CD14-positive monocyte (primary cell): ENCODE data around the gene AP2M1. TPM values are rescaled to one million over a fixed set of nuclear protein-coding genes. Genes with fewer than 3 reads are reported as not detected.
A peak's percentile ranks its signal among the peaks of the same experiment; 100 is the strongest.

Source experiments
- DNase-seq, 3 donors: peaks; one replicate each; pipeline ENCODE4 v3.0.0-alpha.2; 2011 to 2022
- H2AFZ ChIP-seq: 2 replicates; pipeline ENCODE4 v1.6.0; 2012; ENCODE audit warnings: mild to moderate bottlenecking, low read depth, low read length, inconsistent platforms; ENCODE audit not compliant: insufficient read depth, poor library complexity, severe bottlenecking
- H3K27ac ChIP-seq, 2 donors: 1 replicate in 1 of 2; 2 replicates in 1 of 2; pipeline ENCODE4 v1.5.1; 2012 to 2013; ENCODE audit warnings: low read length in 2 of 2, control low read depth in 1 of 2, inconsistent platforms in 1 of 2, low read depth in 1 of 2, mild to moderate bottlenecking in 1 of 2
- H3K27me3 ChIP-seq, 2 donors: one replicate each; pipeline versions ENCODE4 v1.6.0 to v1.6.1; 2011 to 2013; ENCODE audit warnings: low read length in 2 of 2; ENCODE audit not compliant: control insufficient read depth in 2 of 2, insufficient read depth in 2 of 2
- H3K36me3 ChIP-seq, 2 donors: replicated peaks in 1 of 2; 1 replicate in 1 of 2; 2 replicates in 1 of 2; pipeline versions ENCODE4 v1.5.1 to v1.6.1; 2012 to 2013; ENCODE audit warnings: low read length in 2 of 2, control low read depth in 1 of 2, inconsistent platforms in 1 of 2, mild to moderate bottlenecking in 1 of 2; ENCODE audit not compliant: insufficient read depth in 2 of 2, control insufficient read depth in 1 of 2
- H3K4me1 ChIP-seq, 2 donors: 1 replicate in 1 of 2; 2 replicates in 1 of 2; pipeline versions ENCODE4 v1.5.1 to v1.6.1; 2012 to 2013; ENCODE audit warnings: low read length in 2 of 2, control low read depth in 1 of 2, inconsistent platforms in 1 of 2, mild to moderate bottlenecking in 1 of 2, moderate library complexity in 1 of 2; ENCODE audit not compliant: insufficient read depth in 2 of 2, control insufficient read depth in 1 of 2
- H3K4me2 ChIP-seq: replicated peaks from 2 replicates; pipeline ENCODE3; 2012; ENCODE audit warnings: low read length, moderate library complexity, mild to moderate bottlenecking; ENCODE audit not compliant: poor library complexity, severe bottlenecking; ENCODE audit errors: extremely low read depth
- H3K4me3 ChIP-seq, 3 experiments: fragments of 200-600 bp in 1 of 3; sonication (generic) in 1 of 3; replicated peaks in 1 of 3; 1 replicate in 2 of 3; 2 replicates in 1 of 3; pipeline ENCODE4 v1.5.1; 2011 to 2013; ENCODE audit warnings: low read length in 3 of 3, mild to moderate bottlenecking in 3 of 3, control low read depth in 2 of 3, low read depth in 2 of 3, inconsistent platforms in 1 of 3, moderate library complexity in 1 of 3
- H3K79me2 ChIP-seq: 2 replicates; pipeline ENCODE4 v1.6.0; 2012; ENCODE audit warnings: mild to moderate bottlenecking, control low read depth, inconsistent platforms, low read length, moderate library complexity; ENCODE audit not compliant: insufficient read depth
- H3K9ac ChIP-seq: 2 replicates; pipeline ENCODE4 v1.6.0; 2017; ENCODE audit warnings: low read length, mild to moderate bottlenecking; ENCODE audit not compliant: insufficient read depth, poor library complexity, severe bottlenecking
- H3K9me3 ChIP-seq, 2 donors: replicated peaks in 1 of 2; 1 replicate in 1 of 2; 2 replicates in 1 of 2; pipeline versions ENCODE4 v1.5.1 to v1.6.1; 2012 to 2013; ENCODE audit warnings: low read length in 2 of 2, control low read depth in 1 of 2; ENCODE audit not compliant: control insufficient read depth in 1 of 2, insufficient read depth in 1 of 2
- H4K20me1 ChIP-seq: 2 replicates; pipeline ENCODE4 v1.6.0; 2012; ENCODE audit warnings: mild to moderate bottlenecking, low read length, control low read depth, moderate library complexity; ENCODE audit not compliant: insufficient read depth
- H3K27ac Mint-ChIP-seq, 7 donors: one replicate each; pipeline ENCODE4 v1.8.0; 2020; ENCODE audit warnings: mild to moderate bottlenecking in 7 of 7, mixed read lengths in 7 of 7, moderate library complexity in 6 of 7, inconsistent platforms in 2 of 7
- H3K27me3 Mint-ChIP-seq, 3 donors: one replicate each; pipeline ENCODE4 v1.8.0; 2021 to 2022; ENCODE audit warnings: low read depth in 3 of 3, mild to moderate bottlenecking in 3 of 3, mixed read lengths in 3 of 3, moderate library complexity in 3 of 3, inconsistent platforms in 1 of 3
- H3K36me3 Mint-ChIP-seq, 2 donors: one replicate each; pipeline ENCODE4 v1.8.0; 2020; ENCODE audit warnings: mixed read lengths in 2 of 2, inconsistent platforms in 1 of 2, mild to moderate bottlenecking in 1 of 2
- H3K4me1 Mint-ChIP-seq: one replicate; pipeline ENCODE4 v1.8.0; 2020; ENCODE audit warnings: mild to moderate bottlenecking, mixed read lengths
- H3K4me3 Mint-ChIP-seq, 2 donors: one replicate each; pipeline ENCODE4 v1.8.0; 2020; ENCODE audit warnings: mild to moderate bottlenecking in 2 of 2, mixed read lengths in 2 of 2, moderate library complexity in 1 of 2
- H3K9me3 Mint-ChIP-seq, 7 donors: one replicate each; pipeline ENCODE4 v1.8.0; 2020 to 2022; ENCODE audit warnings: mixed read lengths in 7 of 7, mild to moderate bottlenecking in 6 of 7, moderate library complexity in 6 of 7, inconsistent platforms in 2 of 7
- WGBS: methylation state at CpG from one replicate; pipeline ENCODE4 v1.1.5; 2013; ENCODE audit warnings: missing lambda C conversion rate; ENCODE audit not compliant: insufficient coverage; 5-methylcytosine and 5-hydroxymethylcytosine counted together
- intact Hi-C, 2 donors: fragments of 100-400 bp; cut with micrococcal nuclease; formaldehyde crosslinking; loops; one replicate each; pipeline versions ENCODE4 v1.15.0 to v1.15.1; 2023
- polyA plus RNA-seq, 3 donors: library from polyadenylated mRNA; depleted of rRNA in 1 of 3; unstranded in 2 of 3; stranded (reverse) in 1 of 3; fragments of 300-500 nt in 2 of 3; fragments of >200 nt in 1 of 3; fragmentation: Illumina TruSeq in 2 of 3; gene quantifications; 1 replicate in 2 of 3; 2 replicates in 1 of 3; pipeline ENCODE4 v1.2.3, GENCODE V29; 2012 to 2021
- TF ChIP-seq, protein P1 (sequence below): fragments of 200-600 bp; IDR thresholded peaks from one replicate; pipeline ENCODE4 v1.8.0; 2022; ENCODE audit warnings: antibody characterized with exemption, mild to moderate bottlenecking

The AP2M1 gene
- polyA plus RNA-seq, 3 donors = 283 to 327 (median 295) TPM

DNA sequence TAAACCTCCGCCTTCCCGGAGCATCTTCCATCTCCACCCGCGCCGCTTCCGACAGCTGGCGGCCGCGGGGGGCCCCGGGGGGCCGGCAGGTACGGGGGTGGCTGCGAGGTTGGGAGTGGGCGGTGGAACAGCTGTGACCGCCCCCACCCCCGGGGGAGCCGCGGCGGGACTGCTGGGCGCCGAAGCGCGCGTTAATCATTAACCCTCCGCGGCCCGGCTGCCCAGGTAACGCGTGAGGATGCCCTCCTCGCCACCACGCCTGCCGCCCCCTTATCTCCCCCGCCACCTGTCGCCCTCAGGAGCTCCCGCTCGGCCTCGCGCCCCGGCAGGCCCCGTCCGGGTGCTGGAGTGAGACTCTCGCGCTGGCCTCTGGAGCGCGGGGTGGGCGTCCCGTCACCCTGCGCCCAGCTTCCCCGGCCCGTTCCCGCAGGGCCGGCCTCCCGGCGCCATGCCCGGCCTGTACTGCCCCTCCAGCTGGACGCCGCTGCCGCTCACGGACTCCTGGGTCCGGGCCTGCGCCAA, 55.5 kb downstream of the AP2M1 start:
- Histone ChIP-seq H3K36me3 (no peaks in the 10 kb centered on the region), H4K20me1 (no peaks in the 10 kb centered on the region), H3K9me3 (peaks cover 0 to 15% of the 10 kb centered on the region in 2 donors), H3K27me3 (peaks cover 50 to 66% of the 10 kb centered on the region in 2 donors), H3K4me1 (peaks cover 4 to 8% of the 10 kb centered on the region in 2 donors), H3K79me2 (no peaks in the 10 kb centered on the region), H3K4me3 (no peak overlapping the region), H3K9ac (no peak overlapping the region), H3K27ac (no peak overlapping the region), H3K4me2 (peak overlapping the region; percentile 15), H2AFZ (no peak overlapping the region)
- Mint-ChIP-seq H3K36me3 (no peaks in the 10 kb centered on the region), H3K4me1 (peaks cover 8% of the 10 kb centered on the region), H3K9me3 (peaks cover 0 to 16% (median 6%) of the 10 kb centered on the region in 7 donors), H3K4me3 (no peak overlapping the region), H3K27ac (no peak overlapping the region), H3K27me3 (peaks cover 64 to 84% (median 68%) of the 10 kb centered on the region in 3 donors)
- no peak for DNase-seq
- TF ChIP-seq, protein P1, sequence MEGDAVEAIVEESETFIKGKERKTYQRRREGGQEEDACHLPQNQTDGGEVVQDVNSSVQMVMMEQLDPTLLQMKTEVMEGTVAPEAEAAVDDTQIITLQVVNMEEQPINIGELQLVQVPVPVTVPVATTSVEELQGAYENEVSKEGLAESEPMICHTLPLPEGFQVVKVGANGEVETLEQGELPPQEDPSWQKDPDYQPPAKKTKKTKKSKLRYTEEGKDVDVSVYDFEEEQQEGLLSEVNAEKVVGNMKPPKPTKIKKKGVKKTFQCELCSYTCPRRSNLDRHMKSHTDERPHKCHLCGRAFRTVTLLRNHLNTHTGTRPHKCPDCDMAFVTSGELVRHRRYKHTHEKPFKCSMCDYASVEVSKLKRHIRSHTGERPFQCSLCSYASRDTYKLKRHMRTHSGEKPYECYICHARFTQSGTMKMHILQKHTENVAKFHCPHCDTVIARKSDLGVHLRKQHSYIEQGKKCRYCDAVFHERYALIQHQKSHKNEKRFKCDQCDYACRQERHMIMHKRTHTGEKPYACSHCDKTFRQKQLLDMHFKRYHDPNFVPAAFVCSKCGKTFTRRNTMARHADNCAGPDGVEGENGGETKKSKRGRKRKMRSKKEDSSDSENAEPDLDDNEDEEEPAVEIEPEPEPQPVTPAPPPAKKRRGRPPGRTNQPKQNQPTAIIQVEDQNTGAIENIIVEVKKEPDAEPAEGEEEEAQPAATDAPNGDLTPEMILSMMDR = no peak
- WGBS = 1% methylated on average over 53 of the region's 61 CpGs
- intact Hi-C loops = no loop called here

DNA sequence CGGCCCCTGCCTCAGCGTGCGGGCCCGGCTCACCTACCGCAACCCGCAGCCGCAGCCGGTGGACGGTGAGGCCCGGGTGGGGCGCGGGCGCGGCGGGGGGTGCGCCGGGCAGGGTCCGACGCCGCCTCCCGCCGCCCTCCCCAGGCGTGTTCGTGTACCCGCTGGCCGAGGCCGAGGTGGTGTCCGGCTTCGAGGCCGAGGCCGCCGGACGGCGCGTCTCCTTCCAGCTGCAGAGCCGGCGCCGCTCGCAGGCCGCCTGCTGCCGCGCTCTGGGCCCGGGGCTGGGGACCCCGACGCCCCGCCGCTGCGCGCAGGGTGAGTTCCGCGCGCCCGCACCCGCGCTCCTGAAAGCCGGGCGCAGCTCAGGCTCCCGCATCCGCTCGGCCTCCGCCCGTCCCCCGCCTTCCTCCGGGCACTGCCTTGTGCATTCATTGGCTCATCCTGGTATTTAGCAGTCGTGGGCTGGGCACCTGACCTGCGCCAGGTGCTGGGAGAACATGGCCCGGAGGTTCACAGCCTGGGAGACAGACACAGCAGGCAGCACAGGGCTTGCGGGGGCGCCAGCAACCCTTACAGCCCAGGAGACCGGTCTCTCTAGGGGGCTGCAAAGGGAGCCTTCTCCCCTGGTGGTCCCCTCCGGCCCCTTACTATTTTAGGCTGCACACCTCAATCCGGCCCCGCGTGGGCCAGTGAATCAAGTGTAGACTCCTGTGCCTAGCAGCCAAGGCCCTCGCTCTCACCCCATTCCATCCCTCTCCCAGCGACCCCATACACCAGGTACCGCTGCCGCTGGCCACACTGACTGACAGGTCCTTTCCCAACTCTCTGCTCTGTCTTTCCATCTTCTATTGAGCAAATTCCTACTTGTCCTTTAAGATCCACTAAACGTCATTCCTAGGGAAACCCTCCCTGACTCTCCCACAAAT, 56.2 kb downstream of the AP2M1 start:
- no peak for DNase-seq
- intact Hi-C loops = no loop called here
- no peaks in the 10 kb centered on the region for H3K36me3 ChIP-seq
- H3K27ac ChIP-seq = no peak overlapping the region
- Mint-ChIP-seq H3K9me3 (peaks cover 0 to 16% (median 6%) of the 10 kb centered on the region in 7 donors), H3K27ac (peak overlapping the region in 1 of 7 donors; percentile 47), H3K36me3 (no peaks in the 10 kb centered on the region), H3K27me3 (peaks cover 58 to 76% (median 64%) of the 10 kb centered on the region in 3 donors), H3K4me1 (peaks cover 8% of the 10 kb centered on the region), H3K4me3 (peak overlapping the region in 1 of 2 donors; percentile 81)
- peak overlapping the region; percentile 15 for H3K4me2 ChIP-seq
- peaks cover 4 to 8% of the 10 kb centered on the region in 2 donors for H3K4me1 ChIP-seq
- WGBS = 6% methylated on average over 79 of the region's 79 CpGs
- no peak overlapping the region for H2AFZ ChIP-seq
- H3K4me3 ChIP-seq = no peak overlapping the region
- no peak overlapping the region for H3K9ac ChIP-seq
- H4K20me1 ChIP-seq = no peaks in the 10 kb centered on the region
- TF ChIP-seq, protein P1 = no peak
- H3K27me3 ChIP-seq = peaks cover 50 to 60% of the 10 kb centered on the region in 2 donors
- H3K79me2 ChIP-seq = no peaks in the 10 kb centered on the region
- peaks cover 0 to 15% of the 10 kb centered on the region in 2 donors for H3K9me3 ChIP-seq
